Colonic mucosa (tissue), 4 donors: ENCODE measurements around the gene MGST2. TPM values are rescaled to one million over a fixed set of nuclear protein-coding genes. Genes with fewer than 3 reads are reported as not detected.

Source experiments
- DNase-seq: peaks from one replicate; pipeline ENCODE4 v3.0.0-alpha.2; 2020
- H3K27ac ChIP-seq: fragments of 200-600 bp; one replicate; pipeline ENCODE4 v1.8.0; 2021
- H3K27me3 ChIP-seq: fragments of 200-600 bp; one replicate; pipeline ENCODE4 v1.8.0; 2021
- H3K36me3 ChIP-seq: fragments of 200-600 bp; one replicate; pipeline ENCODE4 v1.8.0; 2021
- H3K4me1 ChIP-seq: fragments of 200-600 bp; one replicate; pipeline ENCODE4 v1.8.0; 2021; ENCODE audit warnings: mild to moderate bottlenecking
- H3K4me3 ChIP-seq: fragments of 200-600 bp; one replicate; pipeline ENCODE4 v1.8.0; 2021
- H3K9ac ChIP-seq, 2 donors: one replicate each; pipeline ENCODE4 v1.7.0; 2013; ENCODE audit warnings: control low read depth in 2 of 2, low read depth in 2 of 2, low read length in 2 of 2
- H3K9me3 ChIP-seq: fragments of 200-600 bp; one replicate; pipeline ENCODE4 v1.8.0; 2021
- CTCF ChIP-seq: fragments of 200-600 bp; IDR thresholded peaks from one replicate; pipeline ENCODE4 v1.8.0; 2022; ENCODE audit warnings: antibody characterized with exemption, mild to moderate bottlenecking
- intact Hi-C: fragments of 100-400 bp; cut with DNase I; formaldehyde crosslinking; loops from one replicate; pipeline ENCODE4 v1.14.1; 2022
- total RNA-seq, 2 donors: library from RNA; stranded (reverse); fragmentation: NEBNext Ultra II Directional in 1 of 2; extraction: Animal tissue kit (Norgen Biotek cat#: 25700) in 1 of 2; gene quantifications; one replicate each; pipeline ENCODE4 v1.2.1, GENCODE V29; 2021
- donor health status: healthy.
- donor health status: DM: no; HTN: no; CAD: no.
- donor health status: DM: no; HTN: no; CAD: no.

The MGST2 gene
- total RNA-seq, 2 donors from 2014 or later: 105 to 157 TPM

- DNase-seq: no peak
- no peak overlapping the region for H3K4me3 ChIP-seq
- H3K9ac ChIP-seq: no peak overlapping the region
- intact Hi-C loops: no loop called here
- TF ChIP-seq CTCF: no peak
- H3K27me3 ChIP-seq: no peaks in the 10 kb centered on the region
- H3K9me3 ChIP-seq: no peaks in the 10 kb centered on the region
- H3K36me3 ChIP-seq: no peaks in the 10 kb centered on the region
- H3K27ac ChIP-seq: no peak overlapping the region
- H3K4me1 ChIP-seq: peaks cover 10% of the 10 kb centered on the region
These were observed 21.4 kb downstream of the MGST2 start for GRCh38 chr4:139686988-139687387.

- no peak for DNase-seq
- H3K27ac ChIP-seq: no peak overlapping the region
- TF ChIP-seq CTCF: no peak
These were observed 23.6 kb downstream of the MGST2 start for GRCh38 chr4:139689093-139689722.

GRCh38 chr4:139690419-139690818 lies 24.8 kb downstream of the MGST2 start:
- no peak for TF ChIP-seq CTCF
- Histone ChIP-seq H3K9ac (no peak overlapping the region), H3K27me3 (no peaks in the 10 kb centered on the region), H3K27ac (no peak overlapping the region), H3K4me1 (peaks cover 10% of the 10 kb centered on the region), H3K4me3 (no peak overlapping the region), H3K36me3 (no peaks in the 10 kb centered on the region), H3K9me3 (no peaks in the 10 kb centered on the region)
- DNase-seq: no peak
- intact Hi-C loops: no loop called here

More at GRCh38 chr4:139689093-139689722, 23.6 kb downstream of the MGST2 start:
- Histone ChIP-seq H3K9me3 (no peaks in the 10 kb centered on the region), H3K36me3 (no peaks in the 10 kb centered on the region), H3K9ac (no peak overlapping the region), H3K4me3 (no peak overlapping the region), H3K4me1 (peaks cover 10% of the 10 kb centered on the region), H3K27me3 (no peaks in the 10 kb centered on the region)
- intact Hi-C loops: no loop called here

- Histone ChIP-seq H3K9ac (no peak overlapping the region), H3K27me3 (no peaks in the 10 kb centered on the region), H3K4me3 (no peak overlapping the region), H3K27ac (no peak overlapping the region), H3K4me1 (no peaks in the 10 kb centered on the region), H3K9me3 (no peaks in the 10 kb centered on the region), H3K36me3 (no peaks in the 10 kb centered on the region)
- DNase-seq: no peak
- TF ChIP-seq CTCF: no peak
- intact Hi-C loops: no loop called here
These were observed 26.8 kb downstream of the MGST2 start for GRCh38 chr4:139692309-139693012.

GRCh38 chr4:139694522-139695107 lies 29.0 kb downstream of the MGST2 start:
- intact Hi-C loops: no loop called here
- Histone ChIP-seq H3K4me1 (no peaks in the 10 kb centered on the region), H3K36me3 (no peaks in the 10 kb centered on the region), H3K4me3 (no peak overlapping the region), H3K9me3 (no peaks in the 10 kb centered on the region), H3K9ac (no peak overlapping the region), H3K27ac (no peak overlapping the region), H3K27me3 (no peaks in the 10 kb centered on the region)
- TF ChIP-seq CTCF: no peak
- no peak for DNase-seq
